A673 (cell line): Measurements from ENCODE around the gene TOMM5.

Experiments used
- EZH2 ChIP-seq: fragments of 200-600 bp; sonication (generic); IDR thresholded peaks from 2 replicates; pipeline ENCODE4 v1.6.1; 2017; ENCODE audit warnings: borderline replicate concordance, low read depth, mild to moderate bottlenecking, mixed read lengths, antibody characterized with exemption, low read length; ENCODE audit not compliant: poor library complexity, severe bottlenecking
- TF ChIP-seq, protein P1 (sequence below): fragments of 300-800, 200-600 bp; sonication (generic); conservative IDR thresholded peaks from 2 replicates; pipeline ENCODE4 v1.5.1; 2017; ENCODE audit warnings: low read depth, mild to moderate bottlenecking, antibody characterized with exemption, low read length, moderate library complexity, mixed read lengths

DNA sequence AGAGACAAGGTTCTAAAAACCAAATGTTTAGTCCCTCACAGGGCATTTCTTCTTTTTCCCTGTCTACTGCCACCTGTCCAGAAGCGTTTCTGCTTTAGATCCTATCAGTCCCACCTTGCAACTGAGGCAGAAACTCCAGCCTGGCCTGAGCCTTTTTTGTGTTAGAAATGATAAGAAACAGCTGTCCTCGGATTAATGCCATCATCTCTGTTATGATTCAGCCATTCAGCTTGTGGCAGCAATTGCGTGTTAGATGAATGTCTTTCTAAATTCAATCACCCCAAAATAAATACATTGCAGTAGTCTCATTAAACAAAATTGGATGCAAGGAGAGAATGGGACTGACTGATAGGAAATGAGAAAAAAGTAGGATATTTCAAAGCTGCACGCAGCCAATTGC is 30.1 kb upstream of the TOMM5 start:
- TF ChIP-seq, protein P1, sequence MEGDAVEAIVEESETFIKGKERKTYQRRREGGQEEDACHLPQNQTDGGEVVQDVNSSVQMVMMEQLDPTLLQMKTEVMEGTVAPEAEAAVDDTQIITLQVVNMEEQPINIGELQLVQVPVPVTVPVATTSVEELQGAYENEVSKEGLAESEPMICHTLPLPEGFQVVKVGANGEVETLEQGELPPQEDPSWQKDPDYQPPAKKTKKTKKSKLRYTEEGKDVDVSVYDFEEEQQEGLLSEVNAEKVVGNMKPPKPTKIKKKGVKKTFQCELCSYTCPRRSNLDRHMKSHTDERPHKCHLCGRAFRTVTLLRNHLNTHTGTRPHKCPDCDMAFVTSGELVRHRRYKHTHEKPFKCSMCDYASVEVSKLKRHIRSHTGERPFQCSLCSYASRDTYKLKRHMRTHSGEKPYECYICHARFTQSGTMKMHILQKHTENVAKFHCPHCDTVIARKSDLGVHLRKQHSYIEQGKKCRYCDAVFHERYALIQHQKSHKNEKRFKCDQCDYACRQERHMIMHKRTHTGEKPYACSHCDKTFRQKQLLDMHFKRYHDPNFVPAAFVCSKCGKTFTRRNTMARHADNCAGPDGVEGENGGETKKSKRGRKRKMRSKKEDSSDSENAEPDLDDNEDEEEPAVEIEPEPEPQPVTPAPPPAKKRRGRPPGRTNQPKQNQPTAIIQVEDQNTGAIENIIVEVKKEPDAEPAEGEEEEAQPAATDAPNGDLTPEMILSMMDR = no peak
- no peak for TF ChIP-seq EZH2
